ENCODE results near the gene PRR20A.
"Not testable (repeated sequence)": the region's sequence is repeated elsewhere in the genome, so short reads cannot be mapped to it uniquely, and the experiment has no call there.

PRR20A gene

GRCh38 chr13:57140235-57140968 lies at the start of gene PRR20A:
Gene PRR20A (plus strand): TSS chr13:57140918. CDS start chr13:57141305, 387 bp downstream.
- FAIRE-seq = not testable (repeated sequence)

- FAIRE-seq = no peak
These were observed 25.8 kb upstream of the PRR20A start for GRCh38 chr13:57114945-57115344.

- no peak for FAIRE-seq
These were observed 17.0 kb upstream of the PRR20A start for GRCh38 chr13:57123681-57124080.

- no peak for FAIRE-seq
These were observed 11.8 kb upstream of the PRR20A start for GRCh38 chr13:57128909-57129308.

- no peak for FAIRE-seq
These were observed 4.6 kb upstream of the PRR20A start for GRCh38 chr13:57136093-57136492.

- FAIRE-seq = no peak
These were observed 3.1 kb upstream of the PRR20A start for GRCh38 chr13:57137585-57137984.

GRCh38 chr13:57138988-57139387 lies 1.7 kb upstream of the PRR20A start:
- FAIRE-seq = no peak

GRCh38 chr13:57139781-57140180 lies 937 bp upstream of the PRR20A start:
- FAIRE-seq = not testable (repeated sequence)

GRCh38 chr13:57147188-57147587 lies 6.5 kb downstream of the PRR20A start, which contains the start of gene PRR20B:
Gene PRR20B (plus strand): TSS chr13:57147488. CDS start chr13:57147875, 387 bp downstream.
- not testable (repeated sequence) for FAIRE-seq

GRCh38 chr13:57148106-57148505 lies 7.4 kb downstream of the PRR20A start:
- not testable (repeated sequence) for FAIRE-seq

GRCh38 chr13:57153761-57154160 lies 13.0 kb downstream of the PRR20A start, which contains the start of gene PRR20C:
Gene PRR20C (plus strand): TSS chr13:57154061. CDS start chr13:57154448, 387 bp downstream.
- FAIRE-seq = not testable (repeated sequence)

- FAIRE-seq = not testable (repeated sequence)
These were observed 19.6 kb downstream of the PRR20A start, which contains the start of gene PRR20D for GRCh38 chr13:57160332-57160731. Gene PRR20D (plus strand): TSS chr13:57160632. CDS start chr13:57161019, 387 bp downstream.

- FAIRE-seq = not testable (repeated sequence)
These were observed 26.2 kb downstream of the PRR20A start, which contains the start of gene PRR20E for GRCh38 chr13:57166897-57167296. Gene PRR20E (plus strand): TSS chr13:57167197. CDS start chr13:57167584, 387 bp downstream.

GRCh38 chr13:57191667-57192066 lies 50.9 kb downstream of the PRR20A start:
- no peak for FAIRE-seq

Measured in endometrium (tissue), 2 donors.